HL-60 (cell line): ENCODE measurements around the gene SERPINE2.

Source experiments
- DNase-seq, 2 experiments: peaks; one replicate each; pipeline ENCODE4 v3.0.0-alpha.2; 2010 to 2020; ENCODE audit warnings: low read depth in 1 of 2, low spot score in 1 of 2
- H3K27ac ChIP-seq: fragments of 250-450 bp; sonication (Bioruptor Pico); replicated peaks from 2 replicates; pipeline ENCODE4 v1.5.1; 2020; ENCODE audit warnings: mild to moderate bottlenecking, moderate library complexity
- H3K27me3 ChIP-seq: fragments of 250-450 bp; sonication (Bioruptor Pico); 2 replicates; pipeline ENCODE4 v1.5.1; 2021; ENCODE audit warnings: mild to moderate bottlenecking, moderate library complexity; ENCODE audit not compliant: insufficient read depth, poor library complexity, severe bottlenecking
- H3K4me3 ChIP-seq: replicated peaks from 2 replicates; pipeline ENCODE4 v1.5.1; 2011; ENCODE audit warnings: mild to moderate bottlenecking, control low read depth, low read length; ENCODE audit not compliant: insufficient read depth
- CTCF ChIP-seq: IDR thresholded peaks from one replicate; pipeline ENCODE4 v1.5.1; 2011; ENCODE audit warnings: low read length, control low read depth, inconsistent platforms; ENCODE audit not compliant: insufficient read depth
- GABPA ChIP-seq: IDR thresholded peaks from 2 replicates; pipeline ENCODE4 v1.6.1; 2012; ENCODE audit warnings: low read depth
- POLR2AphosphoS5 ChIP-seq: IDR thresholded peaks from 2 replicates; pipeline ENCODE4 v1.6.1; 2012; ENCODE audit warnings: low read depth
- REST ChIP-seq: IDR thresholded peaks from 2 replicates; pipeline ENCODE4 v1.6.1; 2012; ENCODE audit warnings: low read depth; ENCODE audit not compliant: insufficient replicate concordance
- SPI1 ChIP-seq: IDR thresholded peaks from 2 replicates; pipeline ENCODE4 v1.6.1; 2012; ENCODE audit warnings: low read depth, mild to moderate bottlenecking, borderline replicate concordance

SERPINE2 gene

DNA sequence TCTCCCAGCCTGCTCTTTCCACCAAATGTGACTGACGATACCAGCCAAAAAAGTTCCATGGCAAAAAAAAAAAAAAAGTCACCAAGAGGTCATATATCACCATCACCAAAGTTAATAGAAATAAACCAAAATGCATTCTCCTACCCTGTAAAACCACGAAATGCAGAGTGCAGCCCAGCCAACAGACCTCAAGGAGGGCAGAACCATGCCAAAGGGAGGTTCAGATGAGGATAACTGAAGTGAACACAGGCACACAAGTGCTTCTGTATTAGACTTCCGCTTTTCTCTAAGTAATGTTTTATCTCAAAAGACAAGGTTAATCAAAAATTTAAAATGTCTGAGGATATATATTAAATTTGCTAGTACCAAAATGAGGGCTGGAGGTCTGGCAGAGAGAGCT, 5.5 kb downstream of the SERPINE2 start:
- DNase-seq: peak in 1 of 2 experiments; percentile 74
- TF ChIP-seq GABPA: no peak
- TF ChIP-seq CTCF: no peak
- TF ChIP-seq POLR2AphosphoS5: peak; percentile 38; the same call in 1 of the 2 replicates
- TF ChIP-seq SPI1: peak; percentile 97
- no peak for TF ChIP-seq REST
- Histone ChIP-seq H3K27ac (peak overlapping the region; percentile 76), H3K4me3 (no peak overlapping the region), H3K27me3 (peaks cover 15% of the 10 kb centered on the region)

DNA sequence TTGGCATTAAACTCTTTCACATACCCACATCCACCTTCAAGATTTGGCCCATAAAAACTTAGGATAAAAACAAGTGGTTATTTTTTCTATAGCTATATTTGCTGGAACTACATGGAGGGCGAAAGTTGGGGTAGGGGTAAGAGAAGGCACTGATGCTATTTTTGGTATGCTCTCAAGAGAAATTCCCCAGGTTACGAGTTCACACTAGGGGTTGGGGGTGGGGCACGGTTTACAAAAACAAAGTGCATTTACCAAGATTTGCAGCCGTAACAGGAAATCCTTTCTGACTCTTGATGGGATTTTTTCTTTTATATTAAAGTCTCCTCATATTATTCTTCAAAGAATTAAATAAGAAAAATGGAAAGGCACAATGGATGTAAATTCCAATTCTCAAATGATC, 6.8 kb downstream of the SERPINE2 start:
- H3K27me3 ChIP-seq: peaks cover 2% of the 10 kb centered on the region
- no peak overlapping the region for H3K4me3 ChIP-seq
- no peak for TF ChIP-seq SPI1
- no peak for TF ChIP-seq GABPA
- TF ChIP-seq CTCF: no peak
- no peak for TF ChIP-seq POLR2AphosphoS5
- TF ChIP-seq REST: no peak
- no peak overlapping the region for H3K27ac ChIP-seq
- no peak for DNase-seq

DNA sequence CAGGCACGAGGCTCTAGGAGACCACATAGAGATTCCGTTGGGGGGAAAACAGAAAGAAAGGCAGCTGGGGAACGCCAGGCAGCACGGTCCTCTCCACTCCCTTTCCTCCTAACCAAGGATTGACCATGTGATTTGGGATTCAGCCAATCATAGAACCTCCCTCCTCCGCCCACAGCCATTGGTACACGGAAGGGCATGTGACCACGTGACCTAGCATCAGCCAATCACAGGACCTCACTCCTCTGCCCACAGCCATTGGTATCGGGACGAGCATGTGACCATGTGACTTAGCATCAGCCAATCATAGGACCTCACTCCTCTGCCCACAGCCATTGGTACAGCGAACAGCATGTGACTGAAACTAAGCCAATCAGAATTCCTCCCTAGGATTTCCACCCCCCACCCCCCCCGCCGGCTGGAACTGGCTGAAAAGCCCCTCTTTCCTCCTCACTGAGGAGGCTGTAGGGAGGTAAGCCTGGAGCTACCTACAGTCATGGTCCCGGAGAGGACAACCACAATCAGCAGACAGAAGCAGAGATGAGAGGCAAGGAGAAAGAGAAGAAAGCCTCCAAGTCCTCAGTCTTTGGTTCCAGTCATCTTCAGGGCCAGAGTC, 7.6 kb downstream of the SERPINE2 start:
- Histone ChIP-seq H3K4me3 (no peak overlapping the region), H3K27me3 (no peaks in the 10 kb centered on the region), H3K27ac (no peak overlapping the region)
- DNase-seq: no peak
- TF ChIP-seq REST (no peak), POLR2AphosphoS5 (no peak), CTCF (no peak), GABPA (no peak), SPI1 (no peak)
